ENCODE measurements around the gene RBM33.

- no peak for TF ChIP-seq POLR2A (IDR thresholded peaks at IDR 0.05; ENCODE audit: low read depth)
- TF ChIP-seq, protein P1, sequence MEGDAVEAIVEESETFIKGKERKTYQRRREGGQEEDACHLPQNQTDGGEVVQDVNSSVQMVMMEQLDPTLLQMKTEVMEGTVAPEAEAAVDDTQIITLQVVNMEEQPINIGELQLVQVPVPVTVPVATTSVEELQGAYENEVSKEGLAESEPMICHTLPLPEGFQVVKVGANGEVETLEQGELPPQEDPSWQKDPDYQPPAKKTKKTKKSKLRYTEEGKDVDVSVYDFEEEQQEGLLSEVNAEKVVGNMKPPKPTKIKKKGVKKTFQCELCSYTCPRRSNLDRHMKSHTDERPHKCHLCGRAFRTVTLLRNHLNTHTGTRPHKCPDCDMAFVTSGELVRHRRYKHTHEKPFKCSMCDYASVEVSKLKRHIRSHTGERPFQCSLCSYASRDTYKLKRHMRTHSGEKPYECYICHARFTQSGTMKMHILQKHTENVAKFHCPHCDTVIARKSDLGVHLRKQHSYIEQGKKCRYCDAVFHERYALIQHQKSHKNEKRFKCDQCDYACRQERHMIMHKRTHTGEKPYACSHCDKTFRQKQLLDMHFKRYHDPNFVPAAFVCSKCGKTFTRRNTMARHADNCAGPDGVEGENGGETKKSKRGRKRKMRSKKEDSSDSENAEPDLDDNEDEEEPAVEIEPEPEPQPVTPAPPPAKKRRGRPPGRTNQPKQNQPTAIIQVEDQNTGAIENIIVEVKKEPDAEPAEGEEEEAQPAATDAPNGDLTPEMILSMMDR (IDR thresholded peaks at IDR 0.05): no peak
- TF ChIP-seq POLR2AphosphoS5 (IDR thresholded peaks at IDR 0.05): no peak
- TF ChIP-seq EP300 (IDR thresholded peaks at IDR 0.05): no peak
Measured at GRCh38 chr7:155755026-155755425, 110.6 kb downstream of the RBM33 start.

All from esophagus muscularis mucosa (tissue), 4 donors.